ENCODE data around the gene PVALEF. TPM values are rescaled to one million over a fixed set of nuclear protein-coding genes. Genes with fewer than 3 reads are reported as not detected.

PVALEF gene
- total and polyA plus RNA-seq, 8 donors = 0.11 to 0.74 (median 0.25) TPM; not detected in 2

- TF ChIP-seq CTCF (IDR thresholded peaks at IDR 0.05) = no peak
- no peak for DNase-seq
- no peak for ATAC-seq
Observed at GRCh38 chr17:81136366-81136765, 28.9 kb upstream of the PVALEF start.

GRCh38 chr17:81137248-81137647, 28.1 kb upstream of the PVALEF start:
- Histone ChIP-seq H3K27me3 (no peaks in the 10 kb centered on the region), H3K9me3 (no peaks in the 10 kb centered on the region), H3K4me3 (no peak overlapping the region), H3K36me3 (no peaks in the 10 kb centered on the region), H3K27ac (no peak overlapping the region), H3K4me1 (peaks cover 0 to 4% of the 10 kb centered on the region in 2 donors)
- no peak for TF ChIP-seq CTCF (IDR thresholded peaks at IDR 0.05)
- DNase-seq (no peak), ATAC-seq (no peak)
- intact Hi-C loops (cut with DNase I) = no loop called here

More at GRCh38 chr17:81136366-81136765, 28.9 kb upstream of the PVALEF start:
- no peaks in the 10 kb centered on the region for H3K4me1 ChIP-seq
- no peak overlapping the region for H3K27ac ChIP-seq
- no peaks in the 10 kb centered on the region for H3K27me3 ChIP-seq
- intact Hi-C loops (cut with DNase I) = no loop called here
- H3K4me3 ChIP-seq = no peak overlapping the region
- H3K36me3 ChIP-seq = no peaks in the 10 kb centered on the region
- no peaks in the 10 kb centered on the region for H3K9me3 ChIP-seq

DNA sequence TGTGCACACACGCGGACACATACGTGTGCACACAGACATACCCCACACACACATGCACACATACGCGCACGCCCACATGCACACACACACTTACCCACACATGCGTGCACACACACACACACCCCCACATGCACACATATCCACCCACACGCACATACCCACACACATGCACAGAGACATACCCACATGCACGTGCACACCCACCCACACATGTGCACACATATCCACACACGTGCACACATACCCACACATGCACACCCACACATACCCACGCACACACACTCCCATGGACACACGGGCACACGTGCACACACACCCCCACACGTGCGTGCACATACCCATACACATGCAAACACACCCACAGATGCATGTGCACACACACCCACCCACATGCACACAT, 27.2 kb upstream of the PVALEF start:
- ATAC-seq = no peak
- Histone ChIP-seq H3K27me3 (no peaks in the 10 kb centered on the region), H3K4me1 (peaks cover 5 to 12% of the 10 kb centered on the region in 2 donors), H3K27ac (no peak overlapping the region), H3K9me3 (no peaks in the 10 kb centered on the region), H3K36me3 (no peaks in the 10 kb centered on the region), H3K4me3 (no peak overlapping the region)
- no peak for TF ChIP-seq CTCF (IDR thresholded peaks at IDR 0.05)
- intact Hi-C loops (cut with DNase I) = no loop called here
- no peak for DNase-seq

DNA sequence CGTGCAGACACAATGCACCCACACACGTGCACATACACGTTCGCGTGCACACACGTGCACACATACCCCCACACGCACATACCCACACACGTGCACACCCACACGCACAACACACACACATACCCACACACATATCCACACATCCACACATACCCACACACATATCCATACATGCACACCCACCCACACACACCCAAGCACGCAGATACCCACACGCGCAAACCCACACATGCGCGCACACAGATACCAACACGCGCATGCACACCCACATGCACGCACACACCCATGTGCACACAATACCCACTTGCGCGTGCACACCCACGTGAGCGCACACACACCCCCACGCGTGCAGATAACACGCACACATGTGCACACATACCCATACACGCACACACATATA, 26.8 kb upstream of the PVALEF start:
- intact Hi-C loops (cut with DNase I) = no loop called here

DNA sequence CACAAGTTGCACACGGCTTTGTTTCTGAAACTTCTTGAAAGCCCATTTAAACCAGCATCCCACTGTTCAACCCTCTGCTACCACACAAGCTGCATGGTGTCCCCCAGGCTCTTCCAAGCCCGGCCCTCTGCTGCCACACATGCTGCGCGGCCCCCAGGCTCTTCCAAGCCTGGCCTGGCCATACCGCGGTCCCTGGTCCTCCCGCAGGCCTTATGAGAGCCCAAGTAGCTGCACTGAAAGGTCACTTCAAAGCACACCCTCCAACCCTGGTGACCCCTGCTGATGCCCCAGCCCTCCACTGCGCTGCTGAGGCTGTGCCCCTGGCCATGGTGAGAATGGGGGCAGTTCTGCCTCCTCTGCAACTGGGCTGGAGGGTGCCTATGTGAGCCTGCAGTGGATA, 25.9 kb upstream of the PVALEF start:
- ATAC-seq (no peak), DNase-seq (no peak)
- Histone ChIP-seq H3K36me3 (no peaks in the 10 kb centered on the region), H3K27me3 (no peaks in the 10 kb centered on the region), H3K9me3 (no peaks in the 10 kb centered on the region), H3K27ac (no peak overlapping the region), H3K4me3 (no peak overlapping the region), H3K4me1 (peaks cover 6 to 17% of the 10 kb centered on the region in 2 donors)
- intact Hi-C loops (cut with DNase I) = no loop called here
- TF ChIP-seq CTCF (IDR thresholded peaks at IDR 0.05) = no peak

More for the DNA sequence above, 26.8 kb upstream of the PVALEF start:
- Histone ChIP-seq H3K27me3 (no peaks in the 10 kb centered on the region), H3K4me3 (no peak overlapping the region), H3K4me1 (peaks cover 6 to 16% of the 10 kb centered on the region in 2 donors), H3K27ac (no peak overlapping the region), H3K36me3 (no peaks in the 10 kb centered on the region), H3K9me3 (no peaks in the 10 kb centered on the region)
- no peak for ATAC-seq
- no peak for TF ChIP-seq CTCF (IDR thresholded peaks at IDR 0.05)
- no peak for DNase-seq

Data from left lung (tissue), 10 donors.